ENCODE data around the gene JAZF1.

Gene JAZF1

GRCh38 chr7:28062197-28062991 lies 118.2 kb downstream of the JAZF1 start:
- Histone ChIP-seq H3K36me3 (ENCODE audit: control insufficient read depth in 5 of 5, insufficient read depth in 5 of 5, low read length in 5 of 5) (no peaks in the 10 kb centered on the region), H3K27ac (ENCODE audit: low read depth, low read length) (no peak overlapping the region), H3K9ac (ENCODE audit: low read length in 5 of 5) (no peak overlapping the region), H3K27me3 (ENCODE audit: control insufficient read depth in 5 of 5, insufficient read depth in 4 of 5, low read length in 5 of 5) (no peaks in the 10 kb centered on the region), H3K9me3 (ENCODE audit: control insufficient read depth in 5 of 5, low read length in 5 of 5) (no peaks in the 10 kb centered on the region), H3K4me1 (ENCODE audit: control insufficient read depth in 5 of 5, insufficient read depth in 5 of 5, low read length in 5 of 5) (peaks cover 0 to 15% (median 4%) of the 10 kb centered on the region in 5 donors), H3K4me3 (ENCODE audit: low read depth in 1 of 5, low read length in 5 of 5) (no peak overlapping the region)

GRCh38 chr7:28061824-28062196 lies 118.8 kb downstream of the JAZF1 start:
- H3K4me1 ChIP-seq (ENCODE audit: control insufficient read depth in 5 of 5, insufficient read depth in 5 of 5, low read length in 5 of 5), result peaks cover 0 to 15% (median 4%) of the 10 kb centered on the region in 5 donors
- no peaks in the 10 kb centered on the region for H3K27me3 ChIP-seq (ENCODE audit: control insufficient read depth in 5 of 5, insufficient read depth in 4 of 5, low read length in 5 of 5)
- no peaks in the 10 kb centered on the region for H3K36me3 ChIP-seq (ENCODE audit: control insufficient read depth in 5 of 5, insufficient read depth in 5 of 5, low read length in 5 of 5)
- H3K4me3 ChIP-seq (ENCODE audit: low read depth in 1 of 5, low read length in 5 of 5), result no peak overlapping the region
- H3K27ac ChIP-seq (ENCODE audit: low read depth, low read length), result no peak overlapping the region
- H3K9ac ChIP-seq (ENCODE audit: low read length in 5 of 5), result no peak overlapping the region
- H3K9me3 ChIP-seq (ENCODE audit: control insufficient read depth in 5 of 5, low read length in 5 of 5), result no peaks in the 10 kb centered on the region

- Histone ChIP-seq H3K36me3 (ENCODE audit: control insufficient read depth in 5 of 5, insufficient read depth in 5 of 5, low read length in 5 of 5) (no peaks in the 10 kb centered on the region), H3K9ac (ENCODE audit: low read length in 5 of 5) (no peak overlapping the region), H3K9me3 (ENCODE audit: control insufficient read depth in 5 of 5, low read length in 5 of 5) (no peaks in the 10 kb centered on the region), H3K4me1 (ENCODE audit: control insufficient read depth in 5 of 5, insufficient read depth in 5 of 5, low read length in 5 of 5) (peaks cover 0 to 15% (median 4%) of the 10 kb centered on the region in 5 donors), H3K27me3 (ENCODE audit: control insufficient read depth in 5 of 5, insufficient read depth in 4 of 5, low read length in 5 of 5) (no peaks in the 10 kb centered on the region), H3K27ac (ENCODE audit: low read depth, low read length) (no peak overlapping the region), H3K4me3 (ENCODE audit: low read depth in 1 of 5, low read length in 5 of 5) (no peak overlapping the region)
Measured at GRCh38 chr7:28060371-28060950, 120.1 kb downstream of the JAZF1 start.

- Histone ChIP-seq H3K4me1 (ENCODE audit: control insufficient read depth in 5 of 5, insufficient read depth in 5 of 5, low read length in 5 of 5) (peaks cover 0 to 10% (median 7%) of the 10 kb centered on the region in 5 donors), H3K36me3 (ENCODE audit: control insufficient read depth in 5 of 5, insufficient read depth in 5 of 5, low read length in 5 of 5) (no peaks in the 10 kb centered on the region), H3K9ac (ENCODE audit: low read length in 5 of 5) (no peak overlapping the region), H3K9me3 (ENCODE audit: control insufficient read depth in 5 of 5, low read length in 5 of 5) (no peaks in the 10 kb centered on the region), H3K4me3 (ENCODE audit: low read depth in 1 of 5, low read length in 5 of 5) (no peak overlapping the region), H3K27me3 (ENCODE audit: control insufficient read depth in 5 of 5, insufficient read depth in 4 of 5, low read length in 5 of 5) (no peaks in the 10 kb centered on the region), H3K27ac (ENCODE audit: low read depth, low read length) (no peak overlapping the region)
Measured at GRCh38 chr7:28055161-28055544, 125.4 kb downstream of the JAZF1 start.

- no peak overlapping the region for H3K9ac ChIP-seq (ENCODE audit: low read length in 5 of 5)
- H3K27me3 ChIP-seq (ENCODE audit: control insufficient read depth in 5 of 5, insufficient read depth in 4 of 5, low read length in 5 of 5), result no peaks in the 10 kb centered on the region
- no peak overlapping the region for H3K27ac ChIP-seq (ENCODE audit: low read depth, low read length)
- no peak overlapping the region for H3K4me3 ChIP-seq (ENCODE audit: low read depth in 1 of 5, low read length in 5 of 5)
- no peaks in the 10 kb centered on the region for H3K36me3 ChIP-seq (ENCODE audit: control insufficient read depth in 5 of 5, insufficient read depth in 5 of 5, low read length in 5 of 5)
- peaks cover 0 to 10% (median 7%) of the 10 kb centered on the region in 5 donors for H3K4me1 ChIP-seq (ENCODE audit: control insufficient read depth in 5 of 5, insufficient read depth in 5 of 5, low read length in 5 of 5)
- no peaks in the 10 kb centered on the region for H3K9me3 ChIP-seq (ENCODE audit: control insufficient read depth in 5 of 5, low read length in 5 of 5)
Measured at GRCh38 chr7:28054531-28055160, 125.9 kb downstream of the JAZF1 start.

- no peak overlapping the region for H3K4me3 ChIP-seq (ENCODE audit: low read depth in 1 of 5, low read length in 5 of 5)
- no peaks in the 10 kb centered on the region for H3K27me3 ChIP-seq (ENCODE audit: control insufficient read depth in 5 of 5, insufficient read depth in 4 of 5, low read length in 5 of 5)
- no peak overlapping the region for H3K9ac ChIP-seq (ENCODE audit: low read length in 5 of 5)
- no peak overlapping the region for H3K27ac ChIP-seq (ENCODE audit: low read depth, low read length)
- H3K4me1 ChIP-seq (ENCODE audit: control insufficient read depth in 5 of 5, insufficient read depth in 5 of 5, low read length in 5 of 5), result peaks cover 0 to 10% (median 7%) of the 10 kb centered on the region in 5 donors
- H3K36me3 ChIP-seq (ENCODE audit: control insufficient read depth in 5 of 5, insufficient read depth in 5 of 5, low read length in 5 of 5), result no peaks in the 10 kb centered on the region
- peaks cover 0 to 3% (median 0%) of the 10 kb centered on the region in 5 donors for H3K9me3 ChIP-seq (ENCODE audit: control insufficient read depth in 5 of 5, low read length in 5 of 5)
Measured at GRCh38 chr7:28052933-28053332, 127.7 kb downstream of the JAZF1 start.

GRCh38 chr7:28048694-28049093 lies 131.9 kb downstream of the JAZF1 start:
- Histone ChIP-seq H3K4me3 (ENCODE audit: low read depth in 1 of 5, low read length in 5 of 5) (no peak overlapping the region), H3K4me1 (ENCODE audit: control insufficient read depth in 5 of 5, insufficient read depth in 5 of 5, low read length in 5 of 5) (peaks cover 0 to 4% (median 0%) of the 10 kb centered on the region in 5 donors), H3K27me3 (ENCODE audit: control insufficient read depth in 5 of 5, insufficient read depth in 4 of 5, low read length in 5 of 5) (no peaks in the 10 kb centered on the region), H3K36me3 (ENCODE audit: control insufficient read depth in 5 of 5, insufficient read depth in 5 of 5, low read length in 5 of 5) (no peaks in the 10 kb centered on the region), H3K9me3 (ENCODE audit: control insufficient read depth in 5 of 5, low read length in 5 of 5) (peaks cover 0 to 3% (median 0%) of the 10 kb centered on the region in 5 donors), H3K9ac (ENCODE audit: low read length in 5 of 5) (no peak overlapping the region), H3K27ac (ENCODE audit: low read depth, low read length) (no peak overlapping the region)

- no peak overlapping the region for H3K4me3 ChIP-seq (ENCODE audit: low read depth in 1 of 5, low read length in 5 of 5)
- H3K36me3 ChIP-seq (ENCODE audit: control insufficient read depth in 5 of 5, insufficient read depth in 5 of 5, low read length in 5 of 5), result no peaks in the 10 kb centered on the region
- H3K9me3 ChIP-seq (ENCODE audit: control insufficient read depth in 5 of 5, low read length in 5 of 5), result peaks cover 0 to 3% (median 0%) of the 10 kb centered on the region in 5 donors
- no peaks in the 10 kb centered on the region for H3K27me3 ChIP-seq (ENCODE audit: control insufficient read depth in 5 of 5, insufficient read depth in 4 of 5, low read length in 5 of 5)
- H3K27ac ChIP-seq (ENCODE audit: low read depth, low read length), result no peak overlapping the region
- no peak overlapping the region for H3K9ac ChIP-seq (ENCODE audit: low read length in 5 of 5)
- H3K4me1 ChIP-seq (ENCODE audit: control insufficient read depth in 5 of 5, insufficient read depth in 5 of 5, low read length in 5 of 5), result peaks cover 0 to 4% (median 0%) of the 10 kb centered on the region in 5 donors
Measured at GRCh38 chr7:28046035-28046434, 134.6 kb downstream of the JAZF1 start.

- no peak overlapping the region for H3K27ac ChIP-seq (ENCODE audit: low read depth, low read length)
- no peak overlapping the region for H3K4me3 ChIP-seq (ENCODE audit: low read depth in 1 of 5, low read length in 5 of 5)
- H3K9ac ChIP-seq (ENCODE audit: low read length in 5 of 5), result no peak overlapping the region
- H3K4me1 ChIP-seq (ENCODE audit: control insufficient read depth in 5 of 5, insufficient read depth in 5 of 5, low read length in 5 of 5), result peaks cover 0 to 4% (median 0%) of the 10 kb centered on the region in 5 donors
- H3K36me3 ChIP-seq (ENCODE audit: control insufficient read depth in 5 of 5, insufficient read depth in 5 of 5, low read length in 5 of 5), result no peaks in the 10 kb centered on the region
- no peaks in the 10 kb centered on the region for H3K27me3 ChIP-seq (ENCODE audit: control insufficient read depth in 5 of 5, insufficient read depth in 4 of 5, low read length in 5 of 5)
- H3K9me3 ChIP-seq (ENCODE audit: control insufficient read depth in 5 of 5, low read length in 5 of 5), result peaks cover 0 to 3% (median 0%) of the 10 kb centered on the region in 5 donors
Measured at GRCh38 chr7:28045592-28045991, 135.0 kb downstream of the JAZF1 start.

- Histone ChIP-seq H3K27me3 (ENCODE audit: control insufficient read depth in 5 of 5, insufficient read depth in 4 of 5, low read length in 5 of 5) (no peaks in the 10 kb centered on the region), H3K9ac (ENCODE audit: low read length in 5 of 5) (no peak overlapping the region), H3K4me1 (ENCODE audit: control insufficient read depth in 5 of 5, insufficient read depth in 5 of 5, low read length in 5 of 5) (peaks cover 0 to 5% (median 2%) of the 10 kb centered on the region in 5 donors), H3K36me3 (ENCODE audit: control insufficient read depth in 5 of 5, insufficient read depth in 5 of 5, low read length in 5 of 5) (no peaks in the 10 kb centered on the region), H3K4me3 (ENCODE audit: low read depth in 1 of 5, low read length in 5 of 5) (no peak overlapping the region), H3K27ac (ENCODE audit: low read depth, low read length) (no peak overlapping the region), H3K9me3 (ENCODE audit: control insufficient read depth in 5 of 5, low read length in 5 of 5) (peaks cover 0 to 3% (median 0%) of the 10 kb centered on the region in 5 donors)
Measured at GRCh38 chr7:28044825-28045224, 135.8 kb downstream of the JAZF1 start.
